ENCODE data around the gene PODXL. TPM values are rescaled to one million over a fixed set of nuclear protein-coding genes. Genes with fewer than 3 reads are reported as not detected.

Gene PODXL
- total and polyA plus RNA-seq, 2 of the 8 experiments (the other 6 are each of a cell fraction or from before 2014, with no cell fraction given): 638 to 925 TPM

- peak overlapping the region; percentile 93 for H4K5ac ChIP-seq (ENCODE audit: insufficient read length, low read depth, low read length)
- peaks cover 42 to 55% of the 10 kb centered on the region in 2 experiments for H3K79me2 ChIP-seq (ENCODE audit: control insufficient read depth in 1 of 2, insufficient read depth in 2 of 2, low read length in 2 of 2)
- H3K4ac ChIP-seq (replicated peaks; ENCODE audit: insufficient read length, low read depth, low read length): peak overlapping the region; percentile 86
- peak overlapping the region; percentile 83; the same call in 1 of the 2 replicates for H2BK5ac ChIP-seq (ENCODE audit: low read depth, low read length)
- ChIA-PET CTCF (ENCODE audit: partially characterized antibody) (interaction anchor here (0.8 to 3.1 kb wide), 9 partner anchors 9 to 101 kb away, joined by 3 to 26 read pairs (median 3); no protein-coding TSS in a partner anchor), POLR2A (ENCODE audit: partially characterized antibody) (interaction anchor here (1.0 to 4.5 kb wide), 15 partner anchors 9 to 217 kb away, joined by 3 to 54 read pairs (median 5); no protein-coding TSS in a partner anchor)
- H2AK5ac ChIP-seq (ENCODE audit: low read depth, low read length): no peak overlapping the region
- H3K9ac ChIP-seq (replicated peaks in 1 of 4; ENCODE audit: extremely low read depth in 1 of 4, low read depth in 3 of 4, low read length in 3 of 4): peak overlapping the region in 3 of 4 experiments; percentile 10 to 49 (median 16); a peak in 5 of 7 replicates
- 3% methylated on average over 24 of the region's 25 CpGs; no CpG with 5 or more reads in 1 of the 2 experiments for WGBS, 2 experiments (ENCODE audit: extremely low coverage in 1 of 2, insufficient coverage in 1 of 2, insufficient read length in 1 of 2, insufficient replicate concordance in 2 of 2, low coverage in 1 of 2, low lambda C conversion rate in 2 of 2, missing lambda C conversion rate in 1 of 2)
- peak overlapping the region; percentile 89 for H2BK20ac ChIP-seq (ENCODE audit: low read length)
- no peak for TF ChIP-seq SRF (IDR thresholded peaks at IDR 0.05; ENCODE audit: low read depth, low read length)
- no peak for TF ChIP-seq ZNF274 (IDR thresholded peaks at IDR 0.05; ENCODE audit: borderline replicate concordance, extremely low read depth, low read length)
- no peak for TF ChIP-seq CHD1 (IDR thresholded peaks at IDR 0.05; ENCODE audit: low read depth, low read length)
- no peak for TF ChIP-seq FOSL1 (IDR thresholded peaks at IDR 0.05; ENCODE audit: insufficient read depth, low read depth, low read length)
- TF ChIP-seq CEBPB (IDR thresholded peaks at IDR 0.05; ENCODE audit: low read depth, low read length): no peak
- no peak for TF ChIP-seq KDM1A (IDR thresholded peaks at IDR 0.05; ENCODE audit: borderline replicate concordance, low read length)
- TF ChIP-seq RAD21 (IDR thresholded peaks at IDR 0.05 in 1 of 2, conservative IDR thresholded peaks at IDR 0.05 in 1 of 2; ENCODE audit: low read depth in 2 of 2, low read length in 2 of 2): no peak
- peak; percentile 24 for TF ChIP-seq ASH2L (IDR thresholded peaks at IDR 0.05; ENCODE audit: low read length)
- peak overlapping the region; percentile 77 for H3K56ac ChIP-seq (replicated peaks; ENCODE audit: insufficient read length, low read depth, low read length)
- peak overlapping the region; percentile 91; the same call in 1 of the 2 replicates for H2BK12ac ChIP-seq (ENCODE audit: low read depth, low read length)
- peaks cover 0 to 37% (median 15%) of the 10 kb centered on the region in 4 experiments; a peak in 6 of 8 replicates for H3K36me3 ChIP-seq (ENCODE audit: control insufficient read depth in 2 of 4, insufficient read depth in 4 of 4, low read length in 3 of 4)
- peaks cover 27 to 30% of the 10 kb centered on the region in 2 experiments for H4K20me1 ChIP-seq (replicated peaks in 1 of 2; ENCODE audit: control insufficient read depth in 1 of 2, insufficient read depth in 2 of 2, low read length in 2 of 2)
- FAIRE-seq (no peak), DNase-seq (ENCODE audit: low read depth in 1 of 2, low spot score in 2 of 2) (peak in 1 of 2 experiments; percentile 83)
- H2AFZ ChIP-seq (ENCODE audit: low read length): no peak overlapping the region
- no peak overlapping the region for H3K23ac ChIP-seq (ENCODE audit: insufficient read length)
- no peak overlapping the region for H2BK15ac ChIP-seq (ENCODE audit: low read length)
- peaks cover 4 to 21% (median 13%) of the 10 kb centered on the region in 4 experiments for H3K4me1 ChIP-seq (replicated peaks in 1 of 4; ENCODE audit: control insufficient read depth in 3 of 4, insufficient read depth in 4 of 4, low read length in 3 of 4)
- peak overlapping the region; percentile 59 for H2BK120ac ChIP-seq (replicated peaks; ENCODE audit: low read depth, low read length)
- no peak overlapping the region for H3K14ac ChIP-seq (ENCODE audit: insufficient read length)
- H3K18ac ChIP-seq (ENCODE audit: extremely low read depth, low read length): peak overlapping the region; percentile 95
- peak overlapping the region; percentile 63 for H4K8ac ChIP-seq (ENCODE audit: extremely low read depth, insufficient read depth, low read length)
- peak overlapping the region; percentile 86 for H4K91ac ChIP-seq (replicated peaks; ENCODE audit: insufficient read length, low read length)
- peak overlapping the region; percentile 48 to 63 (median 54) for H3K4me3 ChIP-seq (ENCODE audit: extremely low read depth in 1 of 4, insufficient read depth in 2 of 4, low read depth in 3 of 4, low read length in 4 of 4)
- no peaks in the 10 kb centered on the region; the same call in 1 of the 2 replicates for H3K79me1 ChIP-seq (ENCODE audit: low read depth, low read length)
- peak overlapping the region; percentile 22; the same call in 1 of the 2 replicates for H3K27ac ChIP-seq (ENCODE audit: low read depth, low read length)
- no peaks in the 10 kb centered on the region for H3K27me3 ChIP-seq (replicated peaks in 1 of 4; ENCODE audit: control insufficient read depth in 3 of 4, extremely low read depth in 1 of 4, insufficient read depth in 3 of 4, low read length in 3 of 4)
- H3K9me3 ChIP-seq (ENCODE audit: insufficient read depth in 2 of 2, low read depth in 1 of 2, low read length in 1 of 2): no peaks in the 10 kb centered on the region
- H3K4me2 ChIP-seq (ENCODE audit: insufficient read depth in 1 of 2, low read depth in 2 of 2, low read length in 2 of 2): peak overlapping the region; percentile 74 to 80
- H3K23me2 ChIP-seq (ENCODE audit: low read depth, low read length): peaks cover 32% of the 10 kb centered on the region
Measured at GRCh38 chr7:131556909-131557651, 652 bp upstream of the PODXL start.

All from H1 (cell line).